Esophagus (tissue), 2 donors: ENCODE data around the gene FBXL15. TPM values are rescaled to one million over a fixed set of nuclear protein-coding genes. Genes with fewer than 3 reads are reported as not detected.
"Not testable (repeated sequence)": the region's sequence is repeated elsewhere in the genome, so short reads cannot be mapped to it uniquely, and the experiment has no call there.

Experiments used
- H3K27ac ChIP-seq, 2 donors: one replicate each; pipeline ENCODE4 v1.5.1; 2013; ENCODE audit warnings: low read depth in 2 of 2, mild to moderate bottlenecking in 2 of 2, inconsistent platforms in 1 of 2, low read length in 1 of 2, moderate library complexity in 1 of 2
- H3K27me3 ChIP-seq, 2 donors: one replicate each; pipeline ENCODE4 v1.6.1; 2013; ENCODE audit warnings: low read length in 2 of 2, control low read depth in 1 of 2, mild to moderate bottlenecking in 1 of 2; ENCODE audit not compliant: insufficient read depth in 2 of 2, control insufficient read depth in 1 of 2
- H3K36me3 ChIP-seq, 2 donors: one replicate each; pipeline ENCODE4 v1.6.1; 2013; ENCODE audit warnings: low read length in 1 of 2; ENCODE audit not compliant: control insufficient read depth in 2 of 2, insufficient read depth in 2 of 2
- H3K4me1 ChIP-seq, 2 donors: one replicate each; pipeline ENCODE4 v1.6.1; 2013; ENCODE audit warnings: low read length in 1 of 2; ENCODE audit not compliant: control insufficient read depth in 2 of 2, insufficient read depth in 2 of 2
- H3K4me3 ChIP-seq, 2 donors: one replicate each; pipeline ENCODE4 v1.5.1; 2013; ENCODE audit warnings: low read length in 2 of 2, mild to moderate bottlenecking in 2 of 2, low read depth in 1 of 2, moderate library complexity in 1 of 2
- H3K9me3 ChIP-seq, 2 donors: one replicate each; pipeline ENCODE4 v1.6.1; 2013; ENCODE audit warnings: mild to moderate bottlenecking in 2 of 2, low read depth in 1 of 2, low read length in 1 of 2, moderate library complexity in 1 of 2; ENCODE audit not compliant: control insufficient read depth in 2 of 2, insufficient read depth in 1 of 2
- WGBS, 2 donors: extraction: QIAGEN DNeasy Blood & Tissue Kit; methylation state at CpG; one replicate each; pipeline ENCODE4 v1.1.7; 2013; 5-methylcytosine and 5-hydroxymethylcytosine counted together
- polyA plus RNA-seq, 2 donors: library from polyadenylated mRNA; stranded (reverse); fragments of 200-250 nt; gene quantifications; one replicate each; pipeline ENCODE4 v1.2.3, GENCODE V29; 2013
- donor health status: healthy with polysubstance abuse.
- donor health status: Bipolar disorder and iron deficiency.

FBXL15 gene
- polyA plus RNA-seq, 2 donors = 6.3 to 15.2 TPM

DNA sequence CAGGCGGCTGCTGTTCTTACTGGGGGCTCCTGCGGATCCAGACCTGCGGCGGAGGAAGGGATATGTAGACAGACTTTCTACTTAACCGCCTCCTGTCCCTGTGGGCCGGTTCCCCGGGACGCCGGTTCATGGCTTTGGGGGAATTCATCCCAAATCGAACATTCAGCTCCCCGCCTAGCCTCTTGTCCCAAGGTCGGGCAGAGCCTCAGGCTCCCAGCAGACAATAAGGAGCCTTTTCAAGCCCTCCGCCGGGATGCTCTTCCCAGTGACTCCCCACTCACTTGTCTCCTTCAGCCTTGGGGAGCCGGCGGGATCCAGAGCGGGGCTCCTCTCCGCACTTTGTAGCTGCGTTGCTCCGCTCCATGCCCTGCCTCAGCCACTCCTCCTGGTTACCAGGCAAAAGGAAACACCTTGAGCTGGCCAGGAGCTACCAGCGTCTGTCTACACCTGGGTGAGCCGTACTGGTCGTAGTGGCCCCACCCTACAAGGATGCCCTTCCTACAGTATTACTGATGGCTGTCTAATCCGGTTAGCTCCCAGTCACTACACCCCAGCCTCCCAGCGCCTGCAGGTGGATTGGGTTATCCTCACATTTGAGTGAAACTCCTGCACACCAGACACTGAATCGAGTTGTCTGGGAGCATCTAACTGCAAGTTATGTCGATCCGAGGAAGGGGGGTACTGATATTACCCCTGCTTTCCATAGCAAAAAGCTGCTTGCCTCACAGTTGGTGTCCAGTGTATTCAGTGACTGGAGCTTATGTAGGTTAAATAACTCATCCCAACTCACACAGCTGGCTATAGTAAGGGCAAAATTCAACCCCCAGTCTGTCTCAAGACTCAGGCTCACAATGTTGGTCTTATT lies 30.7 kb downstream of the FBXL15 start, which contains the start of gene C10orf95:
TSS of gene C10orf95 (minus strand) at position 439 of the 865 bp plus-strand sequence. CDS start 450 bp downstream, outside the sequence.
- Histone ChIP-seq H3K9me3 (no peaks in the 10 kb centered on the region), H3K4me3 (peak within 1 kb of the TSS; percentile 81 to 87), H3K27ac (peak within 1 kb of the TSS; percentile 92 to 95), H3K27me3 (no peaks in the 10 kb centered on the region), H3K36me3 (no peaks in the 10 kb centered on the region), H3K4me1 (peaks cover 0 to 10% of the 10 kb centered on the region in 2 donors)
- WGBS, 2 donors = 21 to 23% methylated on average over 27 to 28 of the region's 28 CpGs

DNA sequence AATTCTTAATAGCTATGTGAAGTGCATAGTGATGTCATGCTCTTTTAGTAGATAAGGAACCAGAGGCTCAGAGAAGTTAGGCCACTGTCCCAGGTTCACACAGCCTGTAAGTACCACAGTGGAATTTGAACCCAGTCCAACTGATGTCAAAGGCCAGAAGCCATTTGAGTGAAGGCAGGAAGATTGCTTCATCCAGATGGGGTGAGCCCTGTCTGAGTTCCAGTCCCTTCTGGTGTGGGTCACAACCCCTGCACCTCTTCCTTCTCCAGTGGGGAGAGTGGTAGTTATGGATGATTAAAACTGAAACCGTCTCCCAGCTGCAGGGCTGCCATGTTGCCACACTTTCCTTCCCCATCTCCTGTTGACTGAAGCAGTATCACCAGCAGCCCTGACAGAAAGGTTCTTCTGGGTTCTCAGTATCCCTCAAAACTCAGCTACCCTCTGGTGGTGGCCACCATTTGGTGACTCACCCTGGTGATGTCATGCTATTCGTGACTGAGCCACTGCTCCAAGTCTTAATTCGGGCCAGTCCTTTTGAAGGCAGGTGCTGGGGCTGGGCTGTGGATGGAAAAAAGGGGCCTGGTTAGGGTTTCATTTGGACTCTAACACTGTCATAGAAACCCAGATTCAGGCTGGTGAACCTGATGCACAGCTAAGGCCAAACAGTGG lies 32.2 kb downstream of the FBXL15 start:
- H3K4me3 ChIP-seq = no peak overlapping the region
- WGBS, 2 donors = 39 to 51% methylated on average over 3 of the region's 3 CpGs
- peak overlapping the region; percentile 20 to 65 for H3K27ac ChIP-seq
- peaks cover 0 to 10% of the 10 kb centered on the region in 2 donors for H3K4me1 ChIP-seq
- H3K36me3 ChIP-seq = no peaks in the 10 kb centered on the region
- H3K27me3 ChIP-seq = no peaks in the 10 kb centered on the region
- no peaks in the 10 kb centered on the region for H3K9me3 ChIP-seq

DNA sequence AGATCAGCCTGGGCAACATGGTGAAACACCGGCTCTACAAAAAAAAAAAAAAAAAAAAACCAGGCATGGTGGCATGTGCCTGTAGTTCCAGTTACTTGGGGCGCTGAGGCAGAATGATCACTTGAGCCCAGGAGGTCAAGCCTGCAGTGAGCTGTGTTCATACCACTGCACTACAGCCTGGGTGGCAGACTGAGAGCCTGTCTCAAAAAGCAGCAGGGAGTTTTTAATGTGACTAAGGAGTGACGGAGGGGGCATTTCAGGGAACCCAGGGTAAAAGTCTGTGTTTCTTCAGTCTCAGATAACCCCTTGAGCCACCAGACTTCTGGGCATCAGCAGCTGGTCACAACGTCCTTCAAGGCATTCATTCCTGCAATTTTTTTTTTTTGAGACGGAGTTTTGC lies 32.9 kb downstream of the FBXL15 start:
- WGBS, 2 donors = 77 to 83% methylated on average over 5 of the region's 5 CpGs
- no peak overlapping the region for H3K4me3 ChIP-seq
- H3K27ac ChIP-seq = peak overlapping the region in 1 of 2 donors; percentile 65
- no peaks in the 10 kb centered on the region for H3K36me3 ChIP-seq
- peaks cover 0 to 10% of the 10 kb centered on the region in 2 donors for H3K4me1 ChIP-seq
- no peaks in the 10 kb centered on the region for H3K9me3 ChIP-seq
- no peaks in the 10 kb centered on the region for H3K27me3 ChIP-seq

DNA sequence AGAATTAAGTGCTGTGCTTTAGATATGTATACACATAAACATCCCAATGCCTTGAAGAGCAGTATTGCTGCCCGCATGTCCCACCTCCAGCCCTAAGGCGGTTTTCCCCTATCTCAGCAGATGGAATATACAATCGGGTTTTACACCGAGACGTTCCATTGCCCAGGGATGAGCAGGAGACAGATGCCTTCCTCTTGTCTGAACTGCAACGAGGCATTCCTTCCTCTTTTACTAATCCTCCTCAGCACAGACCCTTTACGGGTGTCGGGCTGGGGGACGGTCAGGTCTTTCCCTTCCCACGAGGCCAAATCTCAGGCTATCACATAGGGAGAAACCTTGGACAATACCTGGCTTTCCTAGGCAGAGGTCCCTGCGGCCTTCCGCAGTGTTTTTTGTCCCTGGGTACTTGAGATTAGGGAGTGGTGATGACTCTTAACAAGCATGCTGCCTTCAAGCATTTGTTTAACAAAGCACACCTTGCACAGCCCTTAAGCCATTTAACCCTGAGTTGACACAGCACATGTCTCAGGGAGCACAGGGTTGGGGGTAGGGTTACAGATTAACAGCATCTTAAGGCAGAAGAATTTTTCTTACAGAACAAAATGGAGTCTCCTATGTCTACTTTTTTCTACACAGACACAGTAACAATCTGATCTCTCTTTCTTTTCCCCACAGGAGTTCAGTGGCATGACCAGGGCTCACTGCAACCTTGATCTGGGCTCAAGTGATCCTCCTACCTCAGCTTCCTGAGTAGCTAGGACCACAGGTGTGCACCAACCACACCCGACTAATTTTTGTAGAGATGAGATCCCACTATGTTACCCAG lies 34.2 kb downstream of the FBXL15 start:
- not testable (repeated sequence) for H3K36me3 ChIP-seq, H3K27ac ChIP-seq, H3K4me1 ChIP-seq, H3K9me3 ChIP-seq, H3K4me3 ChIP-seq, H3K27me3 ChIP-seq
- WGBS, 2 donors = 73 to 76% methylated on average over 13 of the region's 13 CpGs

DNA sequence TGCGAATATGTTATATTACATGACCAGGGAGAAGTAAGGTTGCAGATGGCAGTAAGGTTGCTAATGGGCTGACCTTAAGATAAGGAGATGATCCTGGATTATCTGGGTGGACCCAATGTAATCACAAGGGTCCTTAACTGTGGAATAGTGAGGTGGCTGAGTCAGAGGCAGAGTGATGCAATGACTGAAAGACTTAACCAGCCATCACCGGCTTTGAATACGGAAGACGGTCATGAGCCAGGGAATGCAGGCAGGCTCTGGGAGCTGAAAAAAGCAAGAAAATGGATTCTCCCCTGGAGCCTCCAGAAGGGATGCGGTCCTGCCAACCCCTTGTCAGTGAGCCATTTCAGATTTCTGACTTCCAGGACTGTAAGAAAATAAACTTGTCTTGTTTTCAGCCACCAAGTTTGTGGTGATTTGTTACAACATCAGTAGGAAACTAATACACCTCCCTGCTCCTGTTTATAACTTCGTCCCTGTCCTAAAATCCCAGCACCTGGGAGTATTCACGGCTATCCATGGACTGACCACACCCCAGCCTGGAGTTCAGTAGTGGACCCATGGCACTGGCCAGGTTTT lies 35.3 kb downstream of the FBXL15 start:
- 64 to 69% methylated on average over 7 of the region's 7 CpGs for WGBS, 2 donors
- Histone ChIP-seq H3K36me3 (no peaks in the 10 kb centered on the region), H3K4me1 (peaks cover 0 to 11% of the 10 kb centered on the region in 2 donors), H3K27ac (peak overlapping the region in 1 of 2 donors; percentile 43), H3K9me3 (no peaks in the 10 kb centered on the region), H3K4me3 (no peak overlapping the region), H3K27me3 (no peaks in the 10 kb centered on the region)

DNA sequence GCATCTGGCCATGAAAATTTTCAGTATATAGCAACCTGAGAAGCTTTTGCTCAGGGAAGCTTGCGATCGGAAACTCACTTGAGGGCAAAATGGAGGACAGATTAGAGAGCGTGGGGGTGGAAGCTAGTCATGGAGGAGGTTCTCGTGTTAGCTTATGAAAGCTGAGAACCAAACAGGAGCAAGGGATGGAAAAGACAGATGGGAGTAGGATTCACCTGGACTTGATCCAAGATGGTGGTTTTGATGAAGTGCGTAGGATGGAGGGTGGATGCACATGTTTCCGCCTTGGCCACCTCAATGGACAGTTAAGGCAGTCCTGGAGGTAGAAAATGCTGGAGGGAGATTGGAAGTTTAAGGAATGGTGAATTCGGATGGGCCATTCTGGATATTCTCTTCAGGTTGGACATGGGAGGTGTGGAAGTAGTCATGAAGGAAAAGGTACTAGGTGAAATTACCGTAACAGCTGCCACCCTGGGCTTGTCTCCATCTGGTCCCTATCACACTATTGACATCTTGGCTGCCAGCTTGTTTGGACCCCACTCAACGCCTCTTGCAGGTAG lies 37.0 kb downstream of the FBXL15 start:
- Histone ChIP-seq H3K27me3 (no peaks in the 10 kb centered on the region), H3K36me3 (no peaks in the 10 kb centered on the region), H3K9me3 (no peaks in the 10 kb centered on the region), H3K4me1 (peaks cover 0 to 6% of the 10 kb centered on the region in 2 donors), H3K4me3 (no peak overlapping the region), H3K27ac (no peak overlapping the region)
- 83 to 85% methylated on average over 9 of the region's 9 CpGs for WGBS, 2 donors

DNA sequence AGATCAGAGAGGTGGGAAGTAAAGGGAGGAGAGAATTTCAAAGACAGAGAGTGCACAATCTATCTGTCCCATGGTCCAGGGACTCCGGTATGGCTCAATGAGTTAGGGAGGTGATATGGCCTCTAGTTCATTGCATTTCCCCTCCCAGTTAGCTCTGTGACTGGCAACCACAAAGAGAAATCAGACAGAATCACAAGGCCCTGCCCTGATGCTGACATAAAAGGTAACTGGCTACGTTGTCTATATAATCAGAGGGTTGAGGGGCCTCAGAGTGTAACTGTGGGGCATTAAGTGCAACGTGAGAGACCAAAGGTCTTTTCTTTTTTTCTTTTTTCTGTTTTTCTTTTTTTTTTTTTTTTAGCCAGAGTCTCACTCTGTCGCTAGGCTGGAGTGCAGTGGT lies 38.0 kb downstream of the FBXL15 start:
- H3K4me1 ChIP-seq = peaks cover 0 to 5% of the 10 kb centered on the region in 2 donors
- H3K36me3 ChIP-seq = no peaks in the 10 kb centered on the region
- no peak overlapping the region for H3K4me3 ChIP-seq
- H3K27me3 ChIP-seq = no peaks in the 10 kb centered on the region
- WGBS, 2 donors = 77 to 81% methylated on average over 4 of the region's 4 CpGs
- no peak overlapping the region for H3K27ac ChIP-seq
- no peaks in the 10 kb centered on the region for H3K9me3 ChIP-seq

DNA sequence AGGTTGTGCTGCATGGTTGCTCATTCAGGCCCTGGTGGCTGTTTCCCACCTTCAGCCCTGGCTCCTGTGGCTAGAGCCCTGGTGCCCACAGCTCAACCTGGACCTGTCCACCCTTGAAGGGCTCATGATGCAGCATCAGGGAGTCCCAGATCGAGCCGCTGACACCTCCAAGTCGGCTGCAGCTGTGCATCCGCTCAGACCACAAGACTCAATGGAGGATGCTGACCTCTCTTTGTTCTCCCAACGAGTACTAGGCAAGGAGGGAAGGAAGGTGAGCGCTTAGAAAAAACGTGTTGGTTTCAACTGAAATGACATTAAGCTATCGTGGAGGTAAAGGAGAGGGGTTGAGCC lies 40.2 kb downstream of the FBXL15 start:
- H3K4me3 ChIP-seq = peak overlapping the region; percentile 3 to 48
- H3K36me3 ChIP-seq = no peaks in the 10 kb centered on the region
- 22% methylated on average over 8 of the region's 8 CpGs for WGBS, 2 donors
- no peaks in the 10 kb centered on the region for H3K9me3 ChIP-seq
- no peak overlapping the region for H3K27ac ChIP-seq
- no peaks in the 10 kb centered on the region for H3K27me3 ChIP-seq
- H3K4me1 ChIP-seq = peaks cover 0 to 5% of the 10 kb centered on the region in 2 donors
